Activated naive CD4-positive, alpha-beta T cell treated with anti-CD3 and anti-CD28 coated beads, Interleukin-2, amount 50 U/mL, for 16 hours (primary cell): Measurements from ENCODE around the gene MUC5B.

Source experiments
- DNase-seq: peaks from one replicate; pipeline ENCODE4 v3.0.0-alpha.2; 2020

The MUC5B gene

GRCh38 chr11:1270476-1270875, 47.6 kb downstream of the MUC5B start:
- DNase-seq, result no peak

DNA sequence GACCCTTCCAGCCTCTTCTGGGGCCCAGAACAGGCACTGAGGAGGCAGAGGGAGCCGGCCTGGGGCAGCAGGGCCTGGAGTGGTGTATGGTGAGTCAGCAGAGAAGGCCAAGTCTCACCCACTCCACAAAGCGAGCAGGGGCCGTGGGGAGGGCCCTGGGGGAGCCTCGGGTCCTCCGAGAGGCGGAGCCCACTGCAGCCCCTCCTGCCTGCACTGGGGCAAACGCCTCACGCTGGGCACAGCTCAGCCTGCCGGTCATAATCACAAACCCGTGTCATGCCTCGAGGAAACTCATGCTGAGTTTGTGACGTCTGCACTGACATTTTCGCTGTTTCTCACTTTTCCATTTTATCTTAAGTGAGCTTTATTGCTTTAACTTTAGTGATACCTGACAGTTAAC, 48.1 kb downstream of the MUC5B start:
- no peak for DNase-seq

DNA sequence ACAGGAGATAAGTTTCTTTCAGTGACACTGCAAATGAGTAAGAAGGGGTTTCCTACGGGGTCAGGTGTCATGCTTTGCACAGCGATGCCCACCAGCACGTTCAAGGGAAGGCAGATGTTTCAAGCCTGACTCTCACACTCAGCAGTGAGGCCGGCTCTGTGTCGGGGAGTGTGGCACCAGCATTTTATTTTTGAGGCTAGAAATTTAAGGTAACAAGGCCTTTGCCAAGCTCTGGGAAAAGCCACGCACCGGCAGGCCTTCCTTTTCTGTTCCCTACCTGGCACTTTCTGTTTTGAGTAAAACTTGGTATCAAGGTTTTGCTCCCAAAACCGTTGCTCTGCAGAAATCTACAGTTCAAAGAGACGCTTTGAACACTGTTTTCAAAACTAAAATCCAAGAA, 48.5 kb downstream of the MUC5B start:
- no peak for DNase-seq

GRCh38 chr11:1271927-1272326, 49.1 kb downstream of the MUC5B start:
- DNase-seq, result no peak

DNA sequence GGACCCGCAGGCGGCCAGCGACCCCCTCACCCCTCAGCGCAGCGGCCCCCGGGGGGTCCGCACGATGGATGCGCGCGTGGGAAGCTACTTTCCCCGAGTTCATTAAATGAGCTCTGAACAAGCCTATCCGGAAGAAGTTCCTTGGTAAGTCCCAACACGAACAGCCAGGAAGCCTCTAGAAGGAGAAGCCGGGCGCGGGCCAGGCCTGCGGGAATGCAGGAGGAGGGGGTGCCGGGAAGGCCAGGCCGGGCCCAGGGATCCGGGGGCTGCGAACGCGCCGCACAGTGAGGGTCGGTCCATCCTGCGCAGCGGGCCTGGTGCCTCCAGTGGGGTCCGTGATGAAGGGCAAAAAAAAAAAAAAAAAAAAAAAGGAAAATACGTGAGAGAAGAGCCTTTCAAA, 49.7 kb downstream of the MUC5B start:
- no peak for DNase-seq

- DNase-seq, result no peak
Measured at GRCh38 chr11:1274501-1274900, 51.6 kb downstream of the MUC5B start.

- DNase-seq, result no peak
Measured at GRCh38 chr11:1275021-1275420, 52.2 kb downstream of the MUC5B start.

GRCh38 chr11:1276041-1276790, 53.4 kb downstream of the MUC5B start:
- no peak for DNase-seq

GRCh38 chr11:1276866-1277615, 54.2 kb downstream of the MUC5B start:
- no peak for DNase-seq

DNA sequence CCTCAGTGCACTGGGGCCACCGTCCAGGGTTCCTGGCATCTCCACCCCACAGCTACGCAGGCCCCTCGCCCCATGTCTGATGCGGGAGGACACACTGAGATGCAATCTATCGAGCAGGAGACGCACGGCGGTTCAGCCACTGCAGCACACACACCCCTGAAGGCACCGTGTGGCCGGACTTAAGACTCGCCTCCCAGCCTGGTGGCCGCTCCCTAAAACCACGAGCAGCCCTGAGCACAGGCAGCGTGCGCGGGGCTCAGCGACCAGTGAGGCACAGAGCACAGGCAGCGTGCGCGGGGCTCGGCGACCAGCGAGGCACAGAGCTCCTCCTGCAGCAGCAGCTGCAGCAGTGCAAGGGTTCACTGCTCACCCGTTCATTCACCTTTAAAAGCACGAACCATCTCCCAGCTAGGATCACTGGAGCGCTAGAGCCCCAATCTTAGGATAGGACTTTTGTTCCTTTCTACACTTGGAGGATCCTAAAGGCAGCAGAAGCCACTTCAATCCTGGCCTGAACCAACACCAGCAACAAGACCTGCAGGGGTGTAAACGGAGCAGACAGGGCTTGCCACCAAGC, 55.2 kb downstream of the MUC5B start:
- no peak for DNase-seq

DNA sequence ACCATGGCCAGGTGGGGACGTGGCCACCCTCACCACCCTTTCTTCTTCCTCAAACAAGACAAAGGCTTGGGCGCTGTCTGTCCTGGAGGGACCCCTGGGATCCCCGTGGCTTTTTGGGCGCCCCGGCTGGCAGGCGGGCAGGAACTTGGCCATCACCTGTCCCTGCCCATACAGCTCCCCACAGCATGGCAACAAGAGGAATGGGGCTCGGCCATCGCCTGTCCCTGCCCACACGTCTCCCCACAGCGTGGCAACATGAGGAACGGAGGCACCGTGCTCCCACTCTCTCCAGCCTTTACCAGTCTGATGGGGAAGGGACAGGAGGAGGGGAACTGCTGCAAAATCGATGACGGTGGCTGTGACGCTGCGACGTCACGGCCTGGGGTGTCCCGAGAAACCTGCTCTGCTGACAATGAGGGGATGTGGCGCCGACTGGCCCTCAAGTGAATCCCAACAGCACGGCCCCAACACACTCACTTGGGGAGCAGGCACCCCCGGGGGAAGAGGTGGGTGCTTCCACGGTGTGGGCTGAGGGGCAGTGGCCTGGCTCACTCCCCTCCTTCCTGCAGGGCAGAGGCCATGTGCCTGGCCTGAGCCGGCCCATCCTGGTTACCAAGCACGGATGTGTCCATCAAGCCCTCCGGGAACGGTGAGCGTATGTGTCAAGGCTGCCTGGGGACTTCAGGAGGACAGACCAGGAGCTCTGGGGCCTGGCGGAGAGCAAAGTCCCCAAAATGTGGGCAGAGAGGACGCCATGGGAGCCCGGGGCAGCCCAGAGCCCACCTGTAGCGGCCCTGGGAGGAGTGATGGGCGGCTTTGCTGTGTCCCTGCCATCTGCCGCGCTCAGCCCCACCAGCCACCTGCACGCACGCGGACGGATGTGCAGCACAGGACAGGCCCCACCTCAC, 56.2 kb downstream of the MUC5B start:
- no peak for DNase-seq

GRCh38 chr11:1279674-1280055, 56.8 kb downstream of the MUC5B start:
- DNase-seq, result no peak

DNA sequence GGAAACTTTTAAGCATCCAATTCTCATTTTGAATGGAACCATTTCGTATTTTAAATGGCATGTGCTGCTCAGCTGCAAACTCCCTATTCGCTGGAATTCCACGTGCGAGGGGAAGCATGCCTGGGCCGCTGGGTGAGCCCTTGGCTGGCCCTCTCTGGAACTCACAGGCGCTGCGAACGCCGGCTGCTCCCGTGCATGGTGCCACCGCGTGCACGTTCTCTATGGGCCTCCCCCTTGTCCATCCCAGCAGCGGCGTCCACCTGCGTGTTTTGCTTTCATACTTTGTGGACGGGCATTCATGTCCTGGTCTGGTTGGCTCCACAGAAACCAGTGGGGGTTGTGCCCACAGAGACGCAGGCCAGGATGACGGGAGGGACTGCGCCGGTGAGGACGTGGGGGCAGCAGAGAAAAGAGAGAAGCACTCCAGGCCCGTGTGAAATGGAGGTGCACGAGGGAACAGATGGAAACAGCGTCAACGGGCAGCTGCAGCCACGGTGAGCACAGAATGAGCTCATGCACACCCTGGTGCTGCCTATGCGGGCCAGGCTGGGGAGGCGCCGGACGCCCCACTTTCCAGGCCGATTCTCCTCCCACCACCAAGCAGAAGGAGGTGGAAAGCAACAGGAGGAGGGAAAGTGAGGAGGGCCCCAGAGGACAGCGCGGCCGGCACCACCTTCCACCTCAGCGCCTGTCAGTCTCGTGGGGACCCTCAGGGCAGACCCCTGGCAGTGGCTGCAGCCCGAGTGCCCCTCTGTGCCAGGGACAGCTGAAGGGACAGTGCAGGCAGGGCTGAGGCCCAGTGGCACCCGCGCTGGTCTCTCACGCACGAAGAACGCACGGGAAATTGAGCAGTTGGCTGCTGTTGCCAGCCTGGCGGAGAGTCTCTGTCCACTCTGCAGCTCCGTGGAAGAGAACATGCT, 57.5 kb downstream of the MUC5B start:
- no peak for DNase-seq

DNA sequence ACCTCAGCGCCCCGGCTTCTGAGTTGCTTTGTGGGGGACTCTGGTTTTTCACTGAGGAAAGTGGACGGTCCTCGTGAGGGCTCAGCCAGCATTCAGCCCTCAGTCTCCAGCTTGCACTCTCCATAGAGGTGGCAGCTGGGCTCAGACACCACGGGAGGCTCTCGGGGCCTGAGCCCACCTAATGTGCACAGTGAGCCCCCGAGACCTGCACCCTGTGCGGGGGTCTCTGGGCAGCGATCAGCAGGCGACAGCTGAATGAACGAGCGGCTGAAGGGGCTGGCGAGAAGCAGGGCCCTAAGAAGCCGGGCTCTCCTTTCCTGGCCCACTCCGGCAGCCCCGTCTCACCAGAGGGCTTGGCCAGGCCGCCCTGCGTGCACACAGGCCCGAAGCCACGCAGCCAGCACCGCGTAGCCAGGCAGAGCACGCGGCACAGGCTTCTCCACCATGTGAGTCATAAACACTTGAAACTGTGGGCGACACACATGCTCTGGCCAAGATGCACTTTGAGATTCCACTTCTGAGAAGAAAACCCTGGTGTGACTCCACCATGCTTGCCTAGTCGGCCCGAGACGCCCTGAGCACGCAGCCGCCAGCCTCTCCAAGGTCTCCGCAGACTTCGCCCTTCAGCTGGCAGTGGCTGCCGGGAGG, 58.6 kb downstream of the MUC5B start:
- no peak for DNase-seq

- no peak for DNase-seq
Measured at GRCh38 chr11:1281974-1282365, 59.1 kb downstream of the MUC5B start.

DNA sequence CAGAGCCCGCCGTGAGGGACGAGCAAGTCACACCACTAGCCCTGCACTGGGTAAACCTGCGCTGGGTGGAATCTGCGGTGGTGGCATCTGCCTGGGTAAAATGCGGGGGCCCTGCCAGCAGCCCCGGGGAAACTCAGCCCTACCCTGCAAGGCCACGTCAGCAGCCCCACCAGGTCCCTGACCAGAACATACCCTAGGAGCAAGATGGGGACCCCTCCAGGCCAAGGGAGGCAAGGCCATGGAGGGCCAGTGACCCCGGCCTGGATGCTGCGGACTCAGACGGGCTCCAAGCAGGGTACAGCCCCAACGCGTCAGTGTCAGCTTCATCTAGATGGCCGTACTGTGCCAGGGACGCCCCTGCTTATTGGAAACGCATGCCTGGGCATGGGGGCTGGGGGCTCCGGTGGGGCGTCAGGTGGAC, 60.2 kb downstream of the MUC5B start:
- DNase-seq, result no peak

DNA sequence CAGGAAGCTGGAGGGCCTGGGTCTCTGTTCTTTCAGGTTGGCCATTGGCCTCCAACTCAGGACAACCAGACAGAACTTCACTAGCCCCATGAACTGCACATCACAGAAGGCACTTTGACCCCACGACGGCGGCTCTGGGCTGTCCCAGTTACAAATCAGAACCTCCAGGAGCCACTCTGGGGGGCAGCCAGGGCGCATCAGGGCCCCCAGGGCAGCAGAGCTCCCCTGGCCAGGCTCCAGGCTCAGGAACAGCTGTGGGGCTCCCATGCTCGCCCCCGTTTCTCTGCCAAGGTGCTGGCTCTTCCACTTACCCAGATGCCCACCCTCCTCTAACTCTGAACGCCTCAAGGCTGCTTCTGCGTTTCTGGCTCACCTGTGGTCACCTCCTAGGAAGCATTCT, 61.0 kb downstream of the MUC5B start:
- DNase-seq, result no peak

- DNase-seq, result no peak
Measured at GRCh38 chr11:1285316-1285744, 62.5 kb downstream of the MUC5B start.

GRCh38 chr11:1285876-1286275, 63.0 kb downstream of the MUC5B start:
- DNase-seq, result no peak

DNA sequence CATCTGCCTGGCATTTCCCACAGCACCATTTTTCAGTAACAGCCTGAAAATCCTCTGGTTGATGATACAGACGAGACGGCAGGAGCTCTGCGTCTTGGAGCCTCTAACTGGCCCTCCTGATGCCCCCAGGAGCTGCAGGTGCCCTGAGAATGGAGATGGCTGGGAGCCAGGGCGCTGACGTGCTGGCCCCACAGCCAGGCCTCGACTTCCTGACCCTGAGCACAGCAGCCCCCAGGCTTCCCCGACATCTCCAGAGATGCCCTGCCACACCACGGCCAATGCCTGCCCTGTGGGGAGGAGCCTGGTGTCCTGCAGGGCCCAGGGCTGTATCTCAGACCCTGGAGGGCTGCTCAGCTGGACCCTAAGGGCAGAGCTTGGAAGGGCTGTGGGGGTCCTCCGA, 65.1 kb downstream of the MUC5B start:
- DNase-seq, result no peak

DNA sequence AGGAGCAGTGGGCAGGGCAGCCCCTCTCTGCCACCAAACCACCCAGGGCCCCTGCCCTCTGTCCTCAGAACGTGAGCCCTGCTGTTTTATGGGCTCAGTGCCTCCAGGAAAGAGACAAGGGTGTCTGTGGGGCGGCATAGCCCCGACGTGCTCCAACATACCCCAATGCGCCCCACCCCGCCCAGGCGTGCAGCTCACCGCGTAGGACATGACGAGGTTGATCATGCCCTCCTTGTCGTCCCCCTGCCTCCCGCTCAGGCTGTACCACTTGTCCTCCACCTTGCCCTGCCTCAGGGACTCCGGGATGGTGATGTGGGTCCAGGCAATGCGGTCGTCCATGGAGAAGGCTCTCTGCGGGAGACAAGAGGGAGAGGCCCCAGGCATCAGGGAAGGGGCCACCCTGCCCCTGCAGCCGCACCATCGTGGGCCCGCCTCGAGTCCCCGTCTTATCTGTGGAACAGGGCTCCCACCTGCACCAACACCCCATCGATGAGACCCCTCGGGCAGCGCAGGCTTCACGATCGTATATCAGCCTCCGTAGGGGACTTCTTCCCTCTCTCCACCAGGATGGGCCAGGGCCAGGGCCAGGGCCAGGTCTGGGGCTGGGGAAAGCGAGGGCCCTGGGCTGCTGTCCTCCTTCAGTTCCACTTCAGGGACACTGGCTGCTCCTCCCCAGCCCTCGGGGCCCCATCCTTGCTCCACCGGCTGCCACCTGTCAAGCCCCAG, 65.7 kb downstream of the MUC5B start:
- DNase-seq, result no peak
